SK-N-SH (cell line): ENCODE results near the gene IL1RL2. TPM values are rescaled to one million over a fixed set of nuclear protein-coding genes. Genes with fewer than 3 reads are reported as not detected.

Source experiments
- CTCF ChIA-PET: fragments of 300-600, 350-600 bp; formaldehyde crosslinking; extraction: SDS; loops from one replicate; lab custom pipeline; 2021; lab: Yijun Ruan, JAX
- POLR2A ChIA-PET: fragments of 350-600 bp; sonication (Branson Sonifier 250); formaldehyde crosslinking; extraction: SDS; loops from one replicate; lab custom pipeline; 2020; ENCODE audit warnings: antibody characterized with exemption, inconsistent platforms; lab: Yijun Ruan, JAX
- DNase-seq: peaks from one replicate; pipeline ENCODE4 v3.0.0; 2012
- H2AFZ ChIP-seq: fragments of 200-600 bp; sonication (generic); 2 replicates; pipeline ENCODE4 v1.8.1; 2016; ENCODE audit warnings: antibody characterized with exemption, mild to moderate bottlenecking, low read depth
- H3F3A ChIP-seq: fragments of 200-600 bp; sonication (generic); replicated peaks from 2 replicates; pipeline ENCODE3; 2016; ENCODE audit warnings: antibody characterized with exemption, mild to moderate bottlenecking; ENCODE audit not compliant: insufficient read depth
- H3K27ac ChIP-seq, 2 experiments: fragments of 200-500 bp in 1 of 2; fragments of 200-600 bp in 1 of 2; sonication (Bioruptor generic) in 1 of 2; sonication (generic), shearing (Covaris generic) in 1 of 2; 2 replicates each; pipeline versions ENCODE4 v1.5.1 to v1.6.1; 2014 to 2016; ENCODE audit warnings: low read depth in 2 of 2, inconsistent platforms in 1 of 2, low read length in 1 of 2, mild to moderate bottlenecking in 1 of 2, mixed read lengths in 1 of 2
- H3K27me3 ChIP-seq: fragments of 200-600 bp; sonication (generic), shearing (Covaris generic); 2 replicates; pipeline ENCODE4 v1.6.1; 2016; ENCODE audit warnings: mixed run types; ENCODE audit not compliant: insufficient read depth
- H3K36me3 ChIP-seq, 2 experiments: fragments of 200-500 bp in 1 of 2; fragments of 200-600 bp in 1 of 2; sonication (Bioruptor generic) in 1 of 2; sonication (generic) in 1 of 2; replicated peaks in 1 of 2; 2 replicates each; pipeline versions ENCODE3 to v1.5.1; 2014 to 2016; ENCODE audit warnings: low read length in 1 of 2, mild to moderate bottlenecking in 1 of 2; ENCODE audit not compliant: insufficient read depth in 2 of 2, control insufficient read depth in 1 of 2
- H3K4me1 ChIP-seq, 2 experiments: fragments of 200-500 bp in 1 of 2; fragments of 200-600 bp in 1 of 2; sonication (Bioruptor generic) in 1 of 2; sonication (generic), shearing (Covaris generic) in 1 of 2; 2 replicates each; pipeline versions ENCODE4 v1.5.1 to v1.6.1; 2014 to 2016; ENCODE audit warnings: low read depth in 1 of 2, low read length in 1 of 2, mixed run types in 1 of 2; ENCODE audit not compliant: insufficient read depth in 2 of 2, control insufficient read depth in 1 of 2
- H3K4me2 ChIP-seq: fragments of 200-600 bp; sonication (generic), shearing (Covaris generic); 2 replicates; pipeline ENCODE4 v1.6.1; 2017; ENCODE audit warnings: mixed run types
- H3K4me3 ChIP-seq, 2 experiments: fragments of 200-500 bp in 1 of 2; fragments of 200-600 bp in 1 of 2; sonication (Bioruptor generic) in 1 of 2; sonication (generic), shearing (Covaris generic) in 1 of 2; 2 replicates each; pipeline versions ENCODE4 v1.5.1 to v1.8.1; 2014 to 2016; ENCODE audit warnings: low read depth in 2 of 2, inconsistent platforms in 1 of 2, low read length in 1 of 2, mild to moderate bottlenecking in 1 of 2, mixed read lengths in 1 of 2, moderate library complexity in 1 of 2
- H3K79me2 ChIP-seq: fragments of 200-600 bp; sonication (generic); 2 replicates; pipeline ENCODE4 v1.8.1; 2017; ENCODE audit warnings: mild to moderate bottlenecking; ENCODE audit not compliant: insufficient read depth
- H3K9ac ChIP-seq: fragments of 200-600 bp; sonication (generic); 2 replicates; pipeline ENCODE4 v1.6.1; 2017; ENCODE audit warnings: mixed run types
- H3K9me2 ChIP-seq: fragments of 200-600 bp; sonication (generic); 2 replicates; pipeline ENCODE4 v1.6.1; 2017; ENCODE audit warnings: mixed run types
- H3K9me3 ChIP-seq: fragments of 200-600 bp; sonication (generic); 2 replicates; pipeline ENCODE4 v1.6.1; 2017; ENCODE audit warnings: mixed run types, mild to moderate bottlenecking, moderate library complexity
- H4K20me1 ChIP-seq: fragments of 200-600 bp; sonication (generic); 2 replicates; pipeline ENCODE4 v1.6.1; 2017; ENCODE audit warnings: mild to moderate bottlenecking, mixed run types; ENCODE audit not compliant: insufficient read depth
- CHD2 ChIP-seq: fragments of 150-350 bp; IDR thresholded peaks from 2 replicates; pipeline ENCODE4 v1.6.1; 2018; ENCODE audit warnings: low read length; ENCODE audit not compliant: partially characterized antibody
- ELF1 ChIP-seq: IDR thresholded peaks from 2 replicates; pipeline ENCODE4 v1.4.0; 2012
- EZH2phosphoT487 ChIP-seq: fragments of 200-600 bp; sonication (generic); IDR thresholded peaks from 2 replicates; pipeline ENCODE4 v1.6.1; 2017; ENCODE audit warnings: low read depth, mixed run types, mild to moderate bottlenecking, antibody characterized with exemption, moderate library complexity, borderline replicate concordance
- FOSL2 ChIP-seq: IDR thresholded peaks from 2 replicates; pipeline ENCODE4 v1.4.0; 2012; ENCODE audit warnings: low read depth, mild to moderate bottlenecking, moderate library complexity, borderline replicate concordance
- FOXJ3 ChIP-seq: sonication (generic); formaldehyde crosslinking; IDR thresholded peaks from 2 replicates; pipeline ENCODE4 v1.5.1; 2020; ENCODE audit warnings: mild to moderate bottlenecking, missing genetic modification reagents
- FOXM1 ChIP-seq: IDR thresholded peaks from 2 replicates; pipeline ENCODE4 v1.4.0; 2012; ENCODE audit warnings: low read depth, mild to moderate bottlenecking
- GABPA ChIP-seq: IDR thresholded peaks from 2 replicates; pipeline ENCODE4 v1.4.0; 2012; ENCODE audit warnings: low read depth, mild to moderate bottlenecking
- JUND ChIP-seq: IDR thresholded peaks from 2 replicates; pipeline ENCODE4 v1.4.0; 2012
- MEF2A ChIP-seq: IDR thresholded peaks from 2 replicates; pipeline ENCODE4 v1.4.0; 2012; ENCODE audit warnings: low read depth, borderline replicate concordance
- MXI1 ChIP-seq: IDR thresholded peaks from 2 replicates; pipeline ENCODE4 v1.6.1; 2012; ENCODE audit warnings: mild to moderate bottlenecking, low read depth, low read length, improper control_type of control experiment
- NFIC ChIP-seq: IDR thresholded peaks from 2 replicates; pipeline ENCODE4 v1.4.0; 2012; ENCODE audit warnings: borderline replicate concordance
- POLR2AphosphoS5 ChIP-seq: IDR thresholded peaks from 2 replicates; pipeline ENCODE4 v1.6.1; 2012; ENCODE audit warnings: low read depth, low read length
- RFX5 ChIP-seq: IDR thresholded peaks from 2 replicates; pipeline ENCODE4 v1.6.1; 2012; ENCODE audit warnings: mild to moderate bottlenecking, improper control_type of control experiment, low read length
- SIN3A ChIP-seq: IDR thresholded peaks from 2 replicates; pipeline ENCODE4 v1.6.1; 2012; ENCODE audit warnings: low read depth, mild to moderate bottlenecking, low read length, moderate library complexity, borderline replicate concordance
- TAF1 ChIP-seq: IDR thresholded peaks from 2 replicates; pipeline ENCODE4 v1.6.1; 2012; ENCODE audit warnings: low read depth, mild to moderate bottlenecking, low read length, moderate library complexity, borderline replicate concordance
- TCF12 ChIP-seq: IDR thresholded peaks from 2 replicates; pipeline ENCODE4 v1.4.0; 2012
- TEAD4 ChIP-seq: IDR thresholded peaks from 2 replicates; pipeline ENCODE4 v1.4.0; 2012; ENCODE audit warnings: mild to moderate bottlenecking, borderline replicate concordance; ENCODE audit not compliant: insufficient read depth
- YY1 ChIP-seq: IDR thresholded peaks from 2 replicates; pipeline ENCODE4 v1.4.0; 2012; ENCODE audit warnings: low read depth, mild to moderate bottlenecking
- WGBS: methylation state at CpG from one replicate; pipeline ENCODE4 v1.1.6; 2017; ENCODE audit warnings: low lambda C conversion rate; 5-methylcytosine and 5-hydroxymethylcytosine counted together
- polyA plus RNA-seq, 3 experiments: library from polyadenylated mRNA; depleted of rRNA; stranded (reverse); fragments of >200 nt; gene quantifications; 2 replicates each; pipeline ENCODE4 v1.2.3, GENCODE V29; 2012
- TF ChIP-seq, protein P1 (sequence below): IDR thresholded peaks from 2 replicates; pipeline ENCODE4; 2012
- TF ChIP-seq, protein P2 (sequence below): IDR thresholded peaks from 2 replicates; pipeline ENCODE4 v1.4.0; 2012; ENCODE audit warnings: low read depth, borderline replicate concordance
- TF ChIP-seq, protein P3 (sequence below): fragments of 200-600 bp; sonication (generic); IDR thresholded peaks from 2 replicates; pipeline ENCODE4 v1.6.1; 2017; ENCODE audit warnings: antibody characterized with exemption, mild to moderate bottlenecking, moderate library complexity
- TF ChIP-seq, protein P4 (sequence below): fragments of 150-350 bp; IDR thresholded peaks from 2 replicates; pipeline ENCODE4 v1.6.1; 2016; ENCODE audit warnings: mild to moderate bottlenecking, low read depth, low read length

IL1RL2 gene
- polyA plus RNA-seq, 1 of the 3 experiments (the other 2 are of a cell fraction), result 0.05 TPM

DNA sequence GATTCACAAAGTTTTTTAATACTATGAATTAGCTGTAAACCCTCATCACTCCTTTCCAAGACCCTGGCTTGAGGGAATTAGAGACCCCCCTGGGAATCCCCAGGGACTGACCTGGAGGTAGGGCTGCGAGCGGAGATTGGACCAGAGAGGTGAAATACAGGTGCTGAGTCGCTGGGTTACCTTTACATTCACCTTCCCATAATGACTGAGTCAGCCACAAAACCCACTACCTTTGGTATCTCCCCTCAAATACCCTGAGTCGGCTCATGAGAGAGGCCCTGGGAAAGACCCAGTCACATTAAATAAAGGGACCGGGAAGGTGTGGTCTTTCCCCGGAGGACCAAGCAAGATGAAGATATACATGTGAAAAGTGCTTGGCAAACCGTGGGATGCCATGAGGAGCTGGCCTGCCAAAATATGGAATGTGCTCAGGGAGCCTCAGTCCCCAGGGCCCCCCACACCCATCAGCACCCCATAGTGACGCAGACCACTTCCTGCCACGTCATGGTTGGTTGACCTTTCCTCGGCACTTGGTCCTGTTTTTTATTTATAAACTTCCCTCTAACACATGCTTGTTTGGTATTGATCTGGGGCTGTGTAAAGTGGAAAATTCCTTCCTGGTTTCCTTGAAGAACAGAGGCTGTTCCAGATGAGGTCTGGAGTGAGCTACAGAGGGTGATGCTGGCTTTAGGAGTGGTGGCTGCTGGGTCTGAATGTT, 51.4 kb downstream of the IL1RL2 start:
- Histone ChIP-seq H3K4me2 (no peak overlapping the region), H3K79me2 (no peaks in the 10 kb centered on the region), H3K36me3 (no peaks in the 10 kb centered on the region), H3F3A (no peaks in the 10 kb centered on the region), H3K27ac (no peak overlapping the region), H3K27me3 (no peaks in the 10 kb centered on the region), H3K9ac (no peak overlapping the region), H3K9me2 (no peaks in the 10 kb centered on the region), H4K20me1 (no peaks in the 10 kb centered on the region), H3K4me3 (no peak overlapping the region), H2AFZ (no peak overlapping the region), H3K9me3 (no peaks in the 10 kb centered on the region), H3K4me1 (peaks cover 0 to 4% of the 10 kb centered on the region in 2 experiments; a peak in 1 of 4 replicates)
- ChIA-PET CTCF (interaction anchor here (0.6 to 11.4 kb wide), 2 partner anchors 217 to 232 kb away, joined by 3 to 159 read pairs; no protein-coding TSS in a partner anchor), POLR2A (no interaction called here)
- WGBS, result 43% methylated on average over 9 of the region's 10 CpGs
- no peak for DNase-seq
- TF ChIP-seq TEAD4 (no peak), YY1 (no peak), RFX5 (no peak), FOSL2 (no peak), POLR2AphosphoS5 (no peak), EZH2phosphoT487 (no peak), GABPA (no peak), FOXM1 (no peak)

DNA sequence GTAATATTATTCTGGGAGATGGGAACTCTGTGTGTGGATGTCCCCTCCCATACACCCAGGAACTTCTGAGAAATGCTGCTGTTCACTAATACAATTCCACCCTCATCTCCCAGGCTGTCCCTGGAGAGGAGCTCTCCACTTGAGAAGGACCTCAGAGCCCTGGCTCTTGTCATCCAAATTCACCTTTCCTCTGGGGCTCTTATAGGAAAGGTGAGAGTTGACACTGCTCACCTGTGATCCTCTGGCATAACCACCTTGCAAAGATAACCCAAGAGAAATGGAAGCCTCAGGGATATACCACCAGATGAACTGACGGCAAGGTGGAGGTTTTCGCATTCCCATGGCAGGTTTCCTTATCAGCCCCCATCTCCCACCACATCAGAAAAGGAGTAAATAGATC, 52.0 kb downstream of the IL1RL2 start:
- Histone ChIP-seq H3K36me3 (no peaks in the 10 kb centered on the region), H4K20me1 (no peaks in the 10 kb centered on the region), H3K4me1 (peaks cover 0 to 4% of the 10 kb centered on the region in 2 experiments; a peak in 1 of 4 replicates), H3K27ac (no peak overlapping the region), H2AFZ (no peak overlapping the region), H3K27me3 (no peaks in the 10 kb centered on the region), H3K9me2 (no peaks in the 10 kb centered on the region), H3K9ac (no peak overlapping the region), H3K79me2 (no peaks in the 10 kb centered on the region), H3F3A (no peaks in the 10 kb centered on the region), H3K4me2 (no peak overlapping the region), H3K4me3 (no peak overlapping the region), H3K9me3 (no peaks in the 10 kb centered on the region)
- POLR2A ChIA-PET, result no interaction called here
- TF ChIP-seq RFX5, result no peak
- TF ChIP-seq MXI1, result no peak
- TF ChIP-seq, protein P1, sequence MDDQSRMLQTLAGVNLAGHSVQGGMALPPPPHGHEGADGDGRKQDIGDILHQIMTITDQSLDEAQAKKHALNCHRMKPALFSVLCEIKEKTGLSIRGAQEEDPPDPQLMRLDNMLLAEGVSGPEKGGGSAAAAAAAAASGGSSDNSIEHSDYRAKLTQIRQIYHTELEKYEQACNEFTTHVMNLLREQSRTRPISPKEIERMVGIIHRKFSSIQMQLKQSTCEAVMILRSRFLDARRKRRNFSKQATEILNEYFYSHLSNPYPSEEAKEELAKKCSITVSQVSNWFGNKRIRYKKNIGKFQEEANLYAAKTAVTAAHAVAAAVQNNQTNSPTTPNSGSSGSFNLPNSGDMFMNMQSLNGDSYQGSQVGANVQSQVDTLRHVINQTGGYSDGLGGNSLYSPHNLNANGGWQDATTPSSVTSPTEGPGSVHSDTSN, result no peak
- TF ChIP-seq, protein P2, sequence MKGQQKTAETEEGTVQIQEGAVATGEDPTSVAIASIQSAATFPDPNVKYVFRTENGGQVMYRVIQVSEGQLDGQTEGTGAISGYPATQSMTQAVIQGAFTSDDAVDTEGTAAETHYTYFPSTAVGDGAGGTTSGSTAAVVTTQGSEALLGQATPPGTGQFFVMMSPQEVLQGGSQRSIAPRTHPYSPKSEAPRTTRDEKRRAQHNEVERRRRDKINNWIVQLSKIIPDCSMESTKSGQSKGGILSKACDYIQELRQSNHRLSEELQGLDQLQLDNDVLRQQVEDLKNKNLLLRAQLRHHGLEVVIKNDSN, result no peak
- TF ChIP-seq POLR2AphosphoS5, result no peak
- TF ChIP-seq, protein P3, sequence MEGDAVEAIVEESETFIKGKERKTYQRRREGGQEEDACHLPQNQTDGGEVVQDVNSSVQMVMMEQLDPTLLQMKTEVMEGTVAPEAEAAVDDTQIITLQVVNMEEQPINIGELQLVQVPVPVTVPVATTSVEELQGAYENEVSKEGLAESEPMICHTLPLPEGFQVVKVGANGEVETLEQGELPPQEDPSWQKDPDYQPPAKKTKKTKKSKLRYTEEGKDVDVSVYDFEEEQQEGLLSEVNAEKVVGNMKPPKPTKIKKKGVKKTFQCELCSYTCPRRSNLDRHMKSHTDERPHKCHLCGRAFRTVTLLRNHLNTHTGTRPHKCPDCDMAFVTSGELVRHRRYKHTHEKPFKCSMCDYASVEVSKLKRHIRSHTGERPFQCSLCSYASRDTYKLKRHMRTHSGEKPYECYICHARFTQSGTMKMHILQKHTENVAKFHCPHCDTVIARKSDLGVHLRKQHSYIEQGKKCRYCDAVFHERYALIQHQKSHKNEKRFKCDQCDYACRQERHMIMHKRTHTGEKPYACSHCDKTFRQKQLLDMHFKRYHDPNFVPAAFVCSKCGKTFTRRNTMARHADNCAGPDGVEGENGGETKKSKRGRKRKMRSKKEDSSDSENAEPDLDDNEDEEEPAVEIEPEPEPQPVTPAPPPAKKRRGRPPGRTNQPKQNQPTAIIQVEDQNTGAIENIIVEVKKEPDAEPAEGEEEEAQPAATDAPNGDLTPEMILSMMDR, result no peak
- no peak for TF ChIP-seq NFIC
- TF ChIP-seq, protein P4, sequence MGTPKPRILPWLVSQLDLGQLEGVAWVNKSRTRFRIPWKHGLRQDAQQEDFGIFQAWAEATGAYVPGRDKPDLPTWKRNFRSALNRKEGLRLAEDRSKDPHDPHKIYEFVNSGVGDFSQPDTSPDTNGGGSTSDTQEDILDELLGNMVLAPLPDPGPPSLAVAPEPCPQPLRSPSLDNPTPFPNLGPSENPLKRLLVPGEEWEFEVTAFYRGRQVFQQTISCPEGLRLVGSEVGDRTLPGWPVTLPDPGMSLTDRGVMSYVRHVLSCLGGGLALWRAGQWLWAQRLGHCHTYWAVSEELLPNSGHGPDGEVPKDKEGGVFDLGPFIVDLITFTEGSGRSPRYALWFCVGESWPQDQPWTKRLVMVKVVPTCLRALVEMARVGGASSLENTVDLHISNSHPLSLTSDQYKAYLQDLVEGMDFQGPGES, result no peak
- no peak for TF ChIP-seq MEF2A
- TF ChIP-seq TCF12, result no peak
- no peak for TF ChIP-seq FOXM1
- TF ChIP-seq TAF1, result no peak
- no peak for TF ChIP-seq JUND
- no peak for TF ChIP-seq FOXJ3
- no peak for TF ChIP-seq CHD2
- TF ChIP-seq ELF1, result no peak
- no peak for TF ChIP-seq SIN3A
- TF ChIP-seq FOSL2, result no peak
- no peak for TF ChIP-seq GABPA
- DNase-seq, result no peak
- CTCF ChIA-PET, result interaction anchor here (11.4 kb wide), 1 partner anchor 218 kb away, joined by 159 read pairs; no protein-coding TSS in a partner anchor
- 89% methylated on average over 2 of the region's 2 CpGs for WGBS
